ENCODE measurements around the gene PHF14.
"Not testable (repeated sequence)": the region's sequence is repeated elsewhere in the genome, so short reads cannot be mapped to it uniquely, and the experiment has no call there.

Gene PHF14

GRCh38 chr7:10973061-10973941 lies at the start of gene PHF14:
PHF14 (plus strand) TSS chr7:10973872; CDS start chr7:10974324, 452 bp downstream.
- DNase-seq (ENCODE audit: low read depth in 2 of 2): peak; percentile 84 to 87

- no peak for DNase-seq (ENCODE audit: low read depth in 2 of 2)
Measured at GRCh38 chr7:10924370-10924769, 49.3 kb upstream of the PHF14 start.

- DNase-seq (ENCODE audit: low read depth in 2 of 2): not testable (repeated sequence)
Measured at GRCh38 chr7:10928203-10928602, 45.5 kb upstream of the PHF14 start.

- no peak for DNase-seq (ENCODE audit: low read depth in 2 of 2)
Measured at GRCh38 chr7:10930551-10930950, 43.1 kb upstream of the PHF14 start.

GRCh38 chr7:10931161-10931560 lies 42.5 kb upstream of the PHF14 start:
- no peak for DNase-seq (ENCODE audit: low read depth in 2 of 2)

GRCh38 chr7:10934292-10934691 lies 39.4 kb upstream of the PHF14 start:
- DNase-seq (ENCODE audit: low read depth in 2 of 2): no peak

- no peak for DNase-seq (ENCODE audit: low read depth in 2 of 2)
Measured at GRCh38 chr7:10939237-10939910, 34.3 kb upstream of the PHF14 start.

- peak; percentile 66 to 73 for DNase-seq (ENCODE audit: low read depth in 2 of 2)
Measured at GRCh38 chr7:10939911-10940703, 33.6 kb upstream of the PHF14 start.

- no peak for DNase-seq (ENCODE audit: low read depth in 2 of 2)
Measured at GRCh38 chr7:10940704-10941355, 32.8 kb upstream of the PHF14 start.

- DNase-seq (ENCODE audit: low read depth in 2 of 2): no peak
Measured at GRCh38 chr7:10950494-10950893, 23.2 kb upstream of the PHF14 start.

GRCh38 chr7:10950974-10951578 lies 22.6 kb upstream of the PHF14 start:
- DNase-seq (ENCODE audit: low read depth in 2 of 2): not testable (repeated sequence)

GRCh38 chr7:10952588-10952987 lies 21.1 kb upstream of the PHF14 start:
- no peak for DNase-seq (ENCODE audit: low read depth in 2 of 2)

GRCh38 chr7:10953078-10953750 lies 20.5 kb upstream of the PHF14 start:
- DNase-seq (ENCODE audit: low read depth in 2 of 2): not testable (repeated sequence)

- DNase-seq (ENCODE audit: low read depth in 2 of 2): no peak
Measured at GRCh38 chr7:10956528-10956927, 17.1 kb upstream of the PHF14 start.

- not testable (repeated sequence) for DNase-seq (ENCODE audit: low read depth in 2 of 2)
Measured at GRCh38 chr7:10960242-10960641, 13.4 kb upstream of the PHF14 start.

- not testable (repeated sequence) for DNase-seq (ENCODE audit: low read depth in 2 of 2)
Measured at GRCh38 chr7:10965016-10965415, 8.7 kb upstream of the PHF14 start.

- no peak for DNase-seq (ENCODE audit: low read depth in 2 of 2)
Measured at GRCh38 chr7:10972174-10972573, 1.5 kb upstream of the PHF14 start.

- DNase-seq (ENCODE audit: low read depth in 2 of 2): no peak
Measured at GRCh38 chr7:10973942-10974911, 555 bp downstream of the PHF14 start.

- no peak for DNase-seq (ENCODE audit: low read depth in 2 of 2)
Measured at GRCh38 chr7:10977113-10977512, 3.4 kb downstream of the PHF14 start.
